Measurements from ENCODE around the gene SMARCE1.

SMARCE1 gene

DNA sequence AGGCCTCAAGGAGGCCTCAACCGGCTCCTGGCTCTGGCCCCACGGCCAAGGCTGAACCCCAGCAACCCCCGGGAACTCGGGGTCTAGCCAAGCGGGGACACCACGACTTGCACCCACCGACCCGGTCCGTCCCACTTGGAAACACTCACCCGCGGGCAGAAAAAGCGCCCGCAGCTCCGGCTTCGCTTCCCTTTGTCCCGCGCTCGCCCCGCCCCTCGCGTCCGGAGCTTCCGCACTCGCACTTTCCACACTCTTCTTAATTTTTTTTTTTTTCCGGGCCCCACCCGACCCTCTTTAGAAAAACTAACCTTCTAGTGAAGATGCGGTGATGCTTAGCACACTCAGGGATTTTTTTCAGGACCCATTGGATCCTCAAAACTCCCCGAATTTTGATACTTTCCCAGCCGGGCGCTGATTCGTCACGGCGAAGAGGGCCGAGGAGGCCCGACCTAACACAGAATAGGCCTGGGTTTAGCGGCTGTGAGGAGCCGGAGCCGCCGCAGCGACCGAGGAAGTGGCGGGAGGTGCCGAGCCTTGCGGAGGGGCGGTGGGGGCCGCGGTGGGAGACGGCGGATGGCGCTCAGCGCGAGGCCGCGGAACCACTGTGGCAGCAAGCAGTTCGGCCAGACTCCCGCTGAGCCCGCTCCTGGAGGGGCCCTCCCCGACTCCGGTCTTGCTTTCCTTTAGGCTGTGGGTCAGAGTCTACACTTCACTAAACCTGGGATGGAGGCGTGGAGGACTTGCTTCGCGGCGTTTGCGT lies at the start of gene SMARCE1:
TSS of gene SMARCE1 (minus strand) at position 195 of the 760 bp plus-strand sequence. CDS start 2,016 bp downstream, outside the sequence.
- TF ChIP-seq GATA3 (IDR thresholded peaks at IDR 0.05; ENCODE audit: low read depth, low read length), result no peak
- TF ChIP-seq GATA2 (IDR thresholded peaks at IDR 0.05; ENCODE audit: low read depth, low read length), result no peak

DNA sequence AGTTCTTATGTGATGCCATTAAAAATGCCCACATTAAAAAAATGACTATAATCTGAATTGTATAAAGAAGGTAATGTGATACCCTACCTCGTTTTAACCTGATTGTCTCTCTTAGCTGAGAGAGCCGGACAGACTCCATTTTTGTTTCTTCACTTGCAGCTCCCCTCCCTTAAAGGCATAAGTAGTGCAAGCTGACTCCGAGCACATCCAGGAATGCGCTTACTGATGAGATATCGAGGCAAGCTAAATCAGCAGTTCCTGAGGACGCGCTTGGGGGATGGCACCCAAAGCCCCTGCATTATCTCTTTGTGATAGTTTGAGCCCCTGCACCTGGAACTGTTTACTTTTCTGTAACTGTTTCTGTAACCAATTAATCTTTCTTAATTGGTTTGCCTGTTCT lies 49.7 kb upstream of the SMARCE1 start:
- TF ChIP-seq GATA3 (IDR thresholded peaks at IDR 0.05; ENCODE audit: low read depth, low read length) (no peak), GATA2 (IDR thresholded peaks at IDR 0.05; ENCODE audit: low read depth, low read length) (no peak)

DNA sequence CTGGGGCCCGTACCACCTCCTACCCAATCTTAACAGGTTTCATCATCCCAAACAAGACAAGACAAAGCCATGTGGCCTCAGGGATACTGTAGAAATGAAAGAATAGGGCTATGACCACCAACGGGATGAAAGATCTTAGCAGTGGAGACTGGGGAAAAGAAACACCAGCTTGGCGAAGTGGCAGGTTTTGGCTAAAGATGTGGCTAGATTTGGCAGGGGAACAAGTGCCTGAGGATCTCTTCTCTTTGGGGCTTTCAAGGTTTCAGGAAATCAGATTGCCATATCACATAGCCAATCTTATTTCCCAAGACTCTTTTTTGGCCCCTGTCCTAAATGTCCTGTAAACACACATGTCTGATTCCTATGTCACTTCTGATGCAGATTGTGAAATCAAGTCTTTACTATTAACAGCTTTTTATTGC lies 49.0 kb upstream of the SMARCE1 start:
- no peak for TF ChIP-seq GATA2 (IDR thresholded peaks at IDR 0.05; ENCODE audit: low read depth, low read length)
- TF ChIP-seq GATA3 (IDR thresholded peaks at IDR 0.05; ENCODE audit: low read depth, low read length), result no peak

DNA sequence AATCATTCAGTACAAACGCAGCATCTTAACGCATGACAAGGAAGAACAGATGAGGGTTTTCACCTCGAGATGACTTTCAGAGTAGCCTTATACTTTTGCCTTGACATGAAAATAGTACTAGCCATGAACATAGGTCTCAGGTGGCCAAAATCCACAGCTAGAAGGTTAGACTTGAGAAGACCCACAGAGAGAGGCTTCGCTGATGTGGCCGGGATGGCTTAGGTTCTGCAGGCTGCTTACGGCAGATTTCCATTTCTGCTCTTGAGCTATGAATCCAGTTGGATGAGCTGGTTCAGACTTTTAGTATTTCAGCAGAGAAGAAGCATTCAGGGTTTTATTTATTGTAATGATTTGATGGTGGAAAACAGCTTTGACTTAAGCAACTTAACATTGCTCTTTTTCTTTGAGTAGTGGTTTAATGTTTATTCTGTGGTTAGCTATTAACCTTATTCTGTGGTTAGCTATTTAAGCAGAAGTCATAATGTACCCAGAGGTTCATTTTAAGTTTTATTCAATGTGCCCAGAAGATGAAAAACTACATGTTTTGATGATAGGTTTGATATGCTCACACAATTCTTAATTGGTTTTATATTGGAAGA lies 48.4 kb upstream of the SMARCE1 start:
- TF ChIP-seq GATA2 (IDR thresholded peaks at IDR 0.05; ENCODE audit: low read depth, low read length) (no peak), GATA3 (IDR thresholded peaks at IDR 0.05; ENCODE audit: low read depth, low read length) (no peak)

DNA sequence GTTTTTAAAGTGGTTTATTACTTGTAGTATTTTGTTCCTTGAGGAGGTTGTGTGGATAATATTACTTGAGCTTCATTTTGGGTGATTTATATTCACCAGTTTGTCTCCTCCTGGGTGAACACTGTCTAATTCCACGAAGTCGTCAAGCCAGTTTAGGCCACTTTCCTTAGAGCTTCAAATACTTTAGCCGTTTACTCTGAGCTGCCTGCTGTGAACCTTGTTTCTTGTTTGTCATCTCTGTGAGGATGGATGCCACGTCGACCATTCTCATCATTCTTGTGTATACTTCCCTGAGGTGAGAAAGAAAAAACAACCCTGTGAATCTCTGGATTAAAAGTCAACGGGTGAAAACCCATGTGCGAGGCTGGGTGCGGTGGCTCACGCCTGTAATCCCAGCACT lies 47.0 kb upstream of the SMARCE1 start:
- no peak for TF ChIP-seq GATA3 (IDR thresholded peaks at IDR 0.05; ENCODE audit: low read depth, low read length)

DNA sequence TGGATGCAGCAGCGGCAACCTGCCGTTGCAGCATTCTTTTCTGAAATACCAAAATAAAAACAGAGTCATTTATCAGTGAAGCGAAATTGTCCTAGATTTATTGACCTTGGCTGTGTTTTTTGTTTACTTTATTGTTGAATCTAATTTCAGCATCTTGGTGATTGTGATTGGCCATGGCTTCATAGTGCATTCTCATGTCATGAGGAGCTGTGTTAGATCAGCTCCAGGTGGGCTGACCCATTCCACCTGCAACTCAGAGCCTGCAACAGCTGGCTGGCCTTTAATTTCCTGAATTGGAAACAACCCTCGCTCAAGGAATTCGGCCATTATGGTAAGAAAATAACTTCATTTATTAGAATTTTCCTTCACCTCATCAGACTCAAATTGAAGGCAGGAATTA lies 39.5 kb upstream of the SMARCE1 start:
- TF ChIP-seq GATA2 (IDR thresholded peaks at IDR 0.05; ENCODE audit: low read depth, low read length) (no peak), GATA3 (IDR thresholded peaks at IDR 0.05; ENCODE audit: low read depth, low read length) (no peak)

DNA sequence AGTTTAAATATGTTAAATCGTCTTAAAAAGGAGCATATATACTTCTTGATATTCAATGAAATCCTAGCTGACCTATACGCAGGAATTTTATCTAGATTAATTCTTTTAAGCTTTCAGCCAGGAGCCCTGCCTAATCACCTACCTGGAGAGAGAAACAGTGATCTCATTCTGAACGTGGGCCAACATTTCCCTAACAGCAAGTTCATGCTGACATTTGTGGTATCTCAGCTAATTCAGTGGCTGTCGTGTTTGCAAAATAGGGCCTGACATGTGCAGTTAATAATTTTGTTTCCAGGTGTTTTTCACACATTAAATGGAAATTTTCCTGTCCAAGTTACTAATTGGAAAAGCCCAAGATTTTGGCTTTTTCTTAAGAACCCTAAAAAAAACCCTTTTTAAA lies 38.6 kb upstream of the SMARCE1 start:
- no peak for TF ChIP-seq GATA2 (IDR thresholded peaks at IDR 0.05; ENCODE audit: low read depth, low read length)
- no peak for TF ChIP-seq GATA3 (IDR thresholded peaks at IDR 0.05; ENCODE audit: low read depth, low read length)

DNA sequence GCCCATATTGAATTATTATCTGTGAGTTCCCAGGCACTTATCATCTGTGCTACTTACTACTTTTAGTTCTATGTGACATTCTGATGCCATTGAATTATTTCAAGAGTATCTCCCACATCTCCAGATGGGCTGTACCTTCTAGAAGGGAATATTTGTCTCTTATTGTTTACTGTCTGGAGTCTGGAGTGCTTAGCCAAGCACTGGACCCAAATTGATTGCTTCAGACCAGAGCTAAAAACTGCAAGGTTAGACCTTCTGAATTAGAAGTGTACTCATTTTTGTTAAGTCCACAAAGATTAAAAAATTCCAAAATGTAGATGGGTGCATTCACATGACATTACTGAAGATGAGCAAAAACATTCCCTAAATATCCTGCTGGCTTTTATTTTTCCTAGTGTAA lies 33.4 kb upstream of the SMARCE1 start:
- no peak for TF ChIP-seq GATA2 (IDR thresholded peaks at IDR 0.05; ENCODE audit: low read depth, low read length)
- TF ChIP-seq GATA3 (IDR thresholded peaks at IDR 0.05; ENCODE audit: low read depth, low read length), result no peak

DNA sequence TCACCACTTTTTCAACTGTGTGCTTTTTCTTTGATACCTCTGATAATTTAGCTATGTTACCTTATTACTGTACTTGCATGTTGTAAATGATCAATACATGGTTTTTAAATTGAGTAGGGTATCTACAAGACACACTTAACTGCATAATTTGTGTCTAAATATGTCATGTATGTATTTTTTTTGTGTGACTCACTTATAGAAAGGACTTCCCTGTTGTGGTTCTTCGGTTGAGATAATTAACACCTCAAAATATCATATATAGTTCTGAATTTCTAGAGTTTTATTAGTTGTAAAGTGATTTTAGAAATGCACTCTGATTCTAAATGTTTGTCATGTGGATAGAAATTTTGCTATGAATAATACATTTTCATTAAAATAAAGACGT lies 31.9 kb upstream of the SMARCE1 start:
- TF ChIP-seq GATA3 (IDR thresholded peaks at IDR 0.05; ENCODE audit: low read depth, low read length) (no peak), GATA2 (IDR thresholded peaks at IDR 0.05; ENCODE audit: low read depth, low read length) (no peak)

DNA sequence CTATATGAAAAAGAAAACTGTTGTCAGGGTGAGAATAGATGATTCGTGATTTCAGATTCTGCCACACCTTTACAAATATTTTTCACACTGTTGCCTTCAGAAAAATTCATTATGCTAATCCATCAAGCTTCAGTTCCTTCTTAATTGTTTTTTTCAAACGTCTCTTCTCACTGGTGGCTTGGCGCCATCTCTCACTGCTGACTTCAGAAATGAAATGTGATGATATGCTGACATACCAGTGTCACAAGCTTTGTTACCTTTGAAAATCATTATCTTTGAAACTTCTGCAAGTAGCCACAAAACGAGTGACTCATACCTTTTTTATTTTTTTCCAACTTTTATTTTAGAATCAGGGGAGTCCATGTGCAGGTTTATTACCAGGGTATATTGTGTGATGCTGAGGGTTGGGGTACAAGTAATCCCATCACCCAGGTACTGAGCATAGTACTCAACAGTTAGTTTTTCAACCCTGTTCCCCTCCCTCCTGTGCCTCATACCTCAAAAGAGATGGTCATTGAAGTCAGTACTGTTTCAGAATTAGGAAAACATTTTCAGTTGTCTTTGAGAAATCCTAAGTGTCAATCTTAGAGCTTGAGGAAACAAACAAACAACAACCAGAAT lies 31.4 kb upstream of the SMARCE1 start:
- TF ChIP-seq GATA2 (IDR thresholded peaks at IDR 0.05; ENCODE audit: low read depth, low read length), result no peak
- no peak for TF ChIP-seq GATA3 (IDR thresholded peaks at IDR 0.05; ENCODE audit: low read depth, low read length)

DNA sequence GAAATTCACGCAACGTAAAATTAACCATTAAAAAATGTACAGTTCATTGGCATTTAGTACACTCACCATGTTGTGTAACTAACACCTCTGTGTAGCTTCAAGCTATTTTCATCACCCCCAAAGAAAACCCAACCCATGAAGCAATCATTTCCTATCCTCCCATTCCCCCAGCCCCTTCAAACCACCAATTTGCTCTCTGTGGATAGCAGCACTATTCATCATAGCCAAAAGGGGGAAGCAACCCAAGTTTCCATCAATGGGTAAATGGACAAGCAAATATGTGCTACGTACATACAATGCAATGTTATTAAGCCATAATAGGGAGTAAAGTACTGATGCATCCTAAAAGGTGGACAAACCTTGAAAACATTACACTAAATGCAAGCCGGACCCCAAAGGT lies 28.3 kb upstream of the SMARCE1 start:
- TF ChIP-seq GATA2 (IDR thresholded peaks at IDR 0.05; ENCODE audit: low read depth, low read length) (no peak), GATA3 (IDR thresholded peaks at IDR 0.05; ENCODE audit: low read depth, low read length) (no peak)

DNA sequence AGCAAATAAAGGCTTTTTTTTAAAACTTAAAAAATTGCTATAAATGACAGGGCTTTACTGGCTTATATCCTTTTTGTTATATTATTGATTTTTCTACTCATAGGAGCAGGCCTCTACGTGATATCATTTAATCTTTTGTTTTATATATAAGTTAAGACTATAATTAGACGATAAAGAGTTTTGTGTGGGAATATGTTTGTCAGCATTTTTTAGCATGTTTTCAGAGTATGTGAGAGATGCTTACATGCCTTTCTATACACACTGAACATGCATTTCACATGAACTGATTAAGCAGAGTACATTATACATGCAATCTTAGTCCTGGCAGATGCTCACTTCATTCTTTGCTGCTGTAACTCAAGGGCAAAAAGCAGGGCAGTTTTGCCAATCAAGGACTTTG lies 25.0 kb upstream of the SMARCE1 start:
- TF ChIP-seq GATA3 (IDR thresholded peaks at IDR 0.05; ENCODE audit: low read depth, low read length) (no peak), GATA2 (IDR thresholded peaks at IDR 0.05; ENCODE audit: low read depth, low read length) (no peak)

DNA sequence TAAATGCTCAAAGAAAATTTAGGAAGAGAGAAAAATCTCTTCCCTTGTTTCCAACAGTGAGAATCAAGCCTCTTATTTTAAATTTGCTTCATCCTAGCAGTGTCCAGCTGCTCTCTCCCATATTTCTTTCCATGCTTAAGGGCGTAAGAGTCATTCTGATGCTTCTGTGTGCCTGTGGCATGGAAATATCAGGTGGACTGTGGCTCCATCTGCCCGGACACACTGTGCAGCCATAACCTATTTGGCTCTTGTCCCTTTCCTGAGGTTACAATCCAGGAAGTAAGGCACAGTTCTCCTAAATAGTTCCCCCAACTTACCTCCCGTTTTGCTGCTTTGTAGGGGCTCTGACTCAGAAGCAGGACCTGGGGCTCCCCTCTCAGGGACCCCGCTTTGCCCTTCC lies 23.7 kb upstream of the SMARCE1 start:
- no peak for TF ChIP-seq GATA2 (IDR thresholded peaks at IDR 0.05; ENCODE audit: low read depth, low read length)
- TF ChIP-seq GATA3 (IDR thresholded peaks at IDR 0.05; ENCODE audit: low read depth, low read length), result no peak

DNA sequence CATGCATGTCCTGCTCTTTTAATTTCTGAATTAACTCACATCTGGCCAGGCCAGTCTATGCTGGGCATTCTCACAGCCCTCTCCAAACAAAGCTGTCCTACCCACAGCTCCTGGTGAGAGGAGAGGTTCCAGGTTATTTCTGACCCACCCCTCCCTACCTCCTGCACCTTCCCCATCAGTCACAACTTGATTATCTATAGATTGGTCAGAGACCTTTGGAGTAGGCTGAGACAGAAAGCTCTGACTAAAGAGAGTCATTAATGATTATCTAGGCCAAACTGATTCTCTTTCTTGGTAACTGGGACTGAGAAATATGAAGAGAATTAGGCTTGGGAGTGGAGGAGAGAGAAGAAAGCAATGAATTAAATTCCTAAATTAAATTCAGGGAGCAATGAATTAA lies 18.7 kb upstream of the SMARCE1 start:
- no peak for TF ChIP-seq GATA2 (IDR thresholded peaks at IDR 0.05; ENCODE audit: low read depth, low read length)
- TF ChIP-seq GATA3 (IDR thresholded peaks at IDR 0.05; ENCODE audit: low read depth, low read length), result no peak

Measured in SH-SY5Y (cell line).